Occipital lobe (tissue), 2 donors: Measurements from ENCODE around the gene MAPK11. TPM values are rescaled to one million over a fixed set of nuclear protein-coding genes. Genes with fewer than 3 reads are reported as not detected.
A peak's percentile ranks its signal among the peaks of the same experiment; 100 is the strongest.

Source experiments
- DNase-seq: peaks from one replicate; lab custom pipeline; 2025; lab: John Stamatoyannopoulos, UW
- total RNA-seq: library from RNA; depleted of rRNA; stranded (reverse); fragments of >200 nt; gene quantifications from one replicate; pipeline ENCODE4 v1.2.3, GENCODE V29; 2014

Gene MAPK11
- total RNA-seq, 1 donor from 2014 or later = 21.8 TPM

DNA sequence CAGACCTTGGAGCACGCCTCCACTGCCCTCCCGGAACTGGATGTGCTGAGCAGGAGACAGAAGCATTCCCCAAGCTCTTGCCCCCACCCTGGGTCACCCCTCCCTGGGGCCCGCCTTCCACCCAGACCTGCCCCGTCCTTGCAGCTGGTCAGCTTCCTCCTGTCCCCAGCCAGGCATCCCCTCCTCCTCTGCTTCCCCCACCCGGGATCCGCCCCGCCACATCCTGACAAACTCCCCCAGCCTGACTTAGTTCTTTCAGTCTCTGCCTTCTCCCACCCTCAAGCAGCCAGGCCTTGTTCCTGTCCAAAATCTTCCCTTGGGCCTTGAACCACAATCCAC is 38.4 kb upstream of the MAPK11 start:
- no peak for DNase-seq

DNA sequence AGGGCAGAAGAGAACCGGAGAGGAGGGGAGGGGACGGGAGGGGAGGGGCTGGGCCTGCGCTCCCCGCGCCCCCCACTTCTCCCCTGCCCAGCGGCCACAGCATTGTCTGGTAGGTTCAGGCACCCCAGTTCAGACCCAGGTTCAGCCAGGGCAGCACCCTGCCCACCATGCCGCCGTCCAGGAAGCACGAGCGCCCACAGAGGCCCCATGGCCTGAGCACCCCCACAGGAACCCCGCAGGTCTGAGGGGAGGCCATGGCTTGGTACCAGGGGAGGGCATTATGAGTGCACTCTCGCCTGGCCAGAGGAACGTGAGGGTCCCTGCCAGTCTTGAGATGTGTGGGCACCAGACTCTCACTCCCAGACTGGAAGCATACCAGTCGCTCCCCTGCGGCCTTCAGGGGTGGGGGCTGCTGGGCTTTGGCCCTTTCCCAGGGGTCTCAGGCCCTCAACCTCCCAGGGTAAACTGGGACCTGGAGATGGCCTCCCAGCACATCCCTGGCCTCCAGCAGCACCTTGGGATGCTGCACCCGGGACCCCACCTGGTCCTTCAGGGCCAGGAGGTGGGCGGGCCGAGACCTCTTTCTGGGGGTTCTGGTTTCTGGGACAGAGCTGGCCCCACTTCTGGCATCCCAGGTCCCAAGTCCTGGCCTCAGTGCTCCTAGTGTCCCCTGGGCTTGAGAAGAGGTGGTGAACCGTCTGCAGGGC is 37.9 kb upstream of the MAPK11 start:
- no peak for DNase-seq

DNA sequence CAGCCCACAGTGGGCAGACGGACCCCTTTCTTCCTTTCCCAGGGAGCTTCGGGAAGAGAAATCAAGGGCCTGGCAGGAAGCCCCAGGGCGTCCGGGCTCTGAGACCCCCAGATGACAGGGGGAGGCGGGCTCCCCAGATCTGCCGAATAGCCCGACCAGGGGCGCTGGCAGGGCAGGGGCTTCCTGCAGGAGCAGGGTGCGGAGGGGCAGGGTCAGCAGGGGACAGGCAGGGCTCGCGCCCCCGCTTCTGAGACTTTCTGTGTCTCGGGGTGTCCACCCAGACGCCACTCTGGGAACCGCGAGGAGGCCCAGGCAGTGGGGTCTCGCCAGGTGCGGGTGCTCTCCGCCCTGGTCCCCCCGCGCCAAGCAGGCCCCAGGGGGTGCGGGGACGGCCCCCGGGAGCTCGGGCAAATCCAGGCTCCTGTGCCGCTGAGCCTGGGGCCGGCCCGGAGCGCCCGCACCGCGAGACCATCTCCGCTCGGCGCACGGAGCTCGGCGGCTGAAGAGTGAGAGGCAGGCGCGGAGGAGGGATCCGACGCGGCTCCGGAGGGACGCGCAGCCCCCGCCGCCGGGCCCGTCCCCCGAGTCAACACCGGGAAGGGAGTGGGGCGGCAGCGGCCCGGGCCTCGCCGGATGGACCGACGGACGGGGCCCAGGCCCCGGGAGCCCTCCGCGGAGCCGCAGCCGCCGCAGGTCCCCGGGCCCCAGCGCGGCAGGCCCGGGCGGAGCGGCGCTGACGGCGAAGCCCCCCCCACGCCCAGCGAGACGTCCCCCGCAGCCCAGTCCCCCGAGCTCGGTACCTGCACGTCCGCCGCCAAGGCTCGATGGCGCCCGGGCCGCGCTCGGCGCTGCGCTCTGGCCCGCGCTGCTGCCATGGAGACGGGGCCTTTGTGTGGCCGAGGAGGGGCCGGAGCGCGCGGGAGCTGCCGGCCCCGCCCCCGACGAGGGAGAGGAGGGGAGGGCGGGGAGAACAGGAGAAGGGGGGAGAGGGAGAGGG is 36.9 kb upstream of the MAPK11 start, which contains the start of gene PLXNB2:
TSS of gene PLXNB2 (minus strand) at position 894 of the 997 bp plus-strand sequence. CDS start 17,062 bp downstream, outside the sequence.
- peak; percentile 81 for DNase-seq

DNA sequence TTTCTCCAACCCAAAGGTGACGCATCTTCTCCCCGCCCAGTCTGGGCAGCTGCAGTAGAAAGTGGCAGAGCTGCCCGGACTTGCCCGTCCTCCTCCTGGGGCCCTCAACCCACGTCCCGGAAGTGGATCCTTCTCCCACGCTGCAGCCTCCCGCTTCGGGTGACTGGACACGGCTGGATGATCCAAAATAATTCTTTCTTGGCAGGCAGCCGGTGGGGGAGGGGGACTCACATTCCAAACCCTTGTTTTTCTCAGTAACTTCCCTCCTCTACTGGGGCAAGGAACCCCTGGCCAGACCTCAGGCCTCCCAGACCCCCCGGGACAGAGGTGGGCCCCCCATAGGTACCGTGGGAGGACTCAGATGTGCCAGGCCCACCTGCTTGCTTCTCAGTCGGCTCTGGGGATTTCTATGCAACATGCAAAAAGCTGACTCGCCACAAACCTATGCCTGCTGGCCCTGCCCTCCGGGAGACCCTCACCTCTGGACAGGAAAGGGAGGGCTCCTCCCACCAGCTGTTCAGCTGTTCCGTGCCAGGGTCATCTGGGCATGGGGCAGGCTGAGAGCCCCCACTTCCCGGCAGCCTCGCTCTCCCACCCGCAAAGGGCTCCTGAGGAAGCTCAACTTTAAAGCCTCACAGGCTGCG is 35.9 kb upstream of the MAPK11 start:
- DNase-seq = peak; percentile 62

DNA sequence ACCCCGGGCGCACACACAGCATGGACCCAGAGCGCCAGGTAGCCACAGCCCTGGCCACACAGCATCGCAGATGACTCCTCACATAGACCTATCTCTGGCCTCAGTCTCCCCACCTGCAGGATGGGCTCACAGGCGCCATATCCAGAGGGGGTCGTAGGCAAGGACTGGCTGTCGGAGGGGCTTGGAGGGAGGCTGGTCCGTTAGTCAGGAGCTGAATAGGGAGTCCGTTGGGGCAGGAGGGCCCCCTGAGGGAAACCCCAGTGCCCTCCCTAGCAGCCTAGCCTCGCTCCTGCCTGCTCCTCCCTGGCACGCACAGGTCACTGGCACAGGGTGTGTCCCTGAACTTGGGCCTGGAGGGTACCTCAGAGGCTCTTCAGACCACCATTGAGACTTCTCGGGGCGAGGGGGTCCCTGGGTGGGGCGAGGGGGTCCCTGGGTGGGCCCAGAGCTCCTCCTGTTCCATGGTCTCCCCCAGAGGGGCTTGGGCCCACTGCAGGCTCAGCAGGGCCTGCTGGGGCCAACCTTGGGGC is 35.3 kb upstream of the MAPK11 start:
- DNase-seq = no peak

DNA sequence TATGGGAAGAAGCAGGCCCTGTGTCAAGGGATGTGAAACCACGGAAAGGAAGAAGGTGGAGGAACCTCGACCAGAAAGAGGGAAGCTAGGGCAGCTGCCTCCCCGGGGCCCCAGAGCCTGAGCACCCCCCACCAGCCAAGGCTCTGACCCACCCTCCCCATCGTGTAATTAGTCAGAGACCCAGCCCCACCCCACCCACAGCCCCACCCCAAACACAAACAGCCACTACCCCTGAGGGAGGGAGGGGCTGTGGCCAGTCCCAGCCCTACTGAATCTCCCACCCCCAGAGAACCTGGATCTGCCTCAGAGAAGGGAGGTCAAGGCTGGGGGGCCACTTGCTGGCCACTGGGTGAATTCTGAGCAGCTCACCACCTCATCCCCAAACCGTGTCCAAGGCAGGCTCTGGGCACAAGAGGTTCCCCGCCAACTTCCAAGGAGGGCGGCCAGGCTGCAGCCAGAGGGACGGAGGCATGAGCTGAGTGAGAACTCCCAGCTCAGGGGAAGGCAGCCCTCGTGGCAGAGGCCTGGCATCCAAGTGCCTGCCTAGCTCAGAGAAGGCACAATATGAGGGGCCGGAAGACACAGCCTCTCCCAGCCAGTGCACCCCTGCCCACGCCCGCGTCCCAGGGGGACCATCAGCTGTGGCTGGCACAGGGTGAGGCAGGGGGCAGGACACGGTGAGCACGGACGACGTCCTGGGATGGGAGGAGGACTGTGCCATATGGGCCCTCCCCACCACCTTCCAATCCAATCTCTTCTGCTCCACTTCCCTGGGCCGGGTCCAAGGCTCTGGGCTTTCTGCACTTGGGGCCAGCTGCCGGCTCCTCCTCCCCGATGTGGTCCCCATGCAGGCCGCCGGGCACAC is 34.6 kb upstream of the MAPK11 start:
- DNase-seq = no peak

DNA sequence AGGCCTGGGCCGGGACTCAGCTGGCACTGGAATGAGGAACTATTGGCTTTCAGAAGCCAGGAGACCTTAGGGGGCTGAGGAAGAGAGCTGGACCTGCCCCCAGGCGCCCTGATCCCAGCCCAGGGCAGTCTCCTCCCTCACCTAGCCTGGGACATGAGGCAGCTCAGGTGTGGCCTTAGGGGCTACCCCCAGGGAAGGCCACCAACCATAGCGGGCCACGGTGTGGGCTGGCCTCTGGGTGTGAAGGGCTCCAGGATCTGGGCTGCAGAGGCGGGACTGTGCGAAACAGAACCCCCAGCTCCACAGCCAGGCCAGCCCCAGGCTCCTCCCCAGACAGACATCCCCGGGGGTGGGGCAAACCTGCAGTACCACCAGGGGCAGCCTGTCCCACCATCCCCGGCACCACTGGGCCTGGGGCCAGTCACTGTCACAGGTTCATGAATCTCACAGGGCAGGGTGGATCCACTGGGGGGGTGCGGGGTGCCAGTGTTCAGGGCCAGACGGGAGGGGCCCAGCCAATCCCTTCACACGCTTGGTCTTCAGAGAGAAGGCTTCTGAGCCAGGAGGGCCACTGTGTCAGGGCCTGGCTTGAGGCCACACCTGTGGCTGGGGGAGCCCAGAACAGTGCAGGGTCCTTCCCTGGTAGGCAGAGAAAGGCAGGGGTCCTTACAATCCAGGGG is 33.8 kb upstream of the MAPK11 start:
- DNase-seq = no peak

DNA sequence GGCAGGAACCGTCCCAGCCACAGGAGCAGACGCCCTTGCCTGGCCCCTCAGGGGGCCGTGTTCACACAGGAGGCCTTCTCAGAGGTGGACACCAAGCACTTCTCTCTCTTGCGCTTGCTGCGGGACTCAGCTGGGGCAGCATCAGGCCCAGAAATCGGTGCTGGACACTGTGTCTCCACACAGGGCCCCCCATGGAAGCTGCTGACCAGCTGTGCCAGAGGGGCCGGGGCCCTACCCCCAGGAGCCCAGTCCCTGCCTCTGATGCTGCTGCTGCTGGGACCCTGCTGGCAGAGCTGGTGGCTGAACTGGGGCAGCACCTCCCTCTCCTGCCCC is 33.3 kb upstream of the MAPK11 start:
- no peak for DNase-seq

DNA sequence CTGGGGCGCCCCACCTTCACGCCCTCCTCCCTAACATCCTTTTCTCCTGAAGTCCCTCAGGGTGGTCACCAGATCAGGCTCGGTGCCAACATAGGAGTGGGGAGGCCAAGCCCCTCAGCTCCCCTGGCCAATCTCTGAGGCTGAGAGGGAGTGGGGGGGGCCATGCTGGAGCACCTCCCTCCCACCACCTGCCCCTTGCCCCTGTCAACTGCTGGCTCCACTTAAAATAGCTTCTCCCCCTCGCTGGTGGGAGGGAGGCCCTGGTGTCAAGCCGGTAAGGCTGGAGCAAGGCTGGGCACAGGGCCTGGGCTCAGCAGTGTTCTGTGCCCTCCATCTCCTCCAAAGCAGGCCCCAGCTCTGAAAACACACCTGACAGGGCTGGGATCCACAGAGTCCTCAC is 32.4 kb upstream of the MAPK11 start:
- no peak for DNase-seq

DNA sequence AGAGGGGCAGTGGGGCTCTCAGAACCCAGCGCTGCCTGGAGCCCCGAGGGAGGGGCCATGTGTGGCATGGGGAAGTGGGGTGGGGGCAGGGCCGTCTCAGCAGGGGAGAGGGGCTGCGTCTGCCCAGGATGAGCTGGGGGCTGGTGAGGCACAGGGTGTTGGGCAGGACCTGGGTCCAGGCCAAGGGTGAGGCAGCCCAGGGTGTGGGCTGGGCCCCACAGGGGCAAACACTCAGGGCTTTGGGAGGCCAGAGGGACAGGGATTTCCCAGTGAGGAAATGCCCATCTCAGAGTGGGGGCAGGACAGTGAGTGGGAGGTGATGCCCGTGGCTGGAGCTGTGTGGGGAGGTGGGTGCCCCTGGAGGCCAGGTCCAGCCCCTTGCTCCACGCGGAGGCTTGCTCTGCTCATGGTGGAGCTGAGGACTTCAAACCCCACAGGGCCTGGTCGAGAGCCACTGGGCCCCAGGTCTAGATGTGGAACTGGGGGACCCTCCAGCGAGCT is 31.9 kb upstream of the MAPK11 start:
- DNase-seq = no peak

DNA sequence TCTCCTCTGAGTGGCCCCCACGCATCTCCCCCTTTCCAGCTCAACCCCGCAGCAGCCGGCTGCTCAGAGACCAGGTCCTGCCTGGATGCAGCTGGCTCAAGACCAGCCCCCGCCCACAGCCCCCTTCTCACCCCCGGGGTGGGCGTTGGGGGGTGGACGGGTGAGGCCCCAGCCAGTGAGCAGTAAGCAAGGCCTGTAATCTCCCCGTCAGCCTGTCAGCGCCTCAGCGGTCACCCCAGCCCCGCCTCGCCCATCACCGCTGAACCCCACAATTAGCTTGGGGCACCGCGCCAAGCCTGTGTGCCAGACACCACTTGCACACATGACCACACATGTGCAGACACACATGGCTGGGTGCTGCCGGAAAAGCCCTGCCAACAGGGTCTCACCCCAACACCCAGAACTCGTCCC is 31.4 kb upstream of the MAPK11 start:
- DNase-seq = peak; percentile 14

DNA sequence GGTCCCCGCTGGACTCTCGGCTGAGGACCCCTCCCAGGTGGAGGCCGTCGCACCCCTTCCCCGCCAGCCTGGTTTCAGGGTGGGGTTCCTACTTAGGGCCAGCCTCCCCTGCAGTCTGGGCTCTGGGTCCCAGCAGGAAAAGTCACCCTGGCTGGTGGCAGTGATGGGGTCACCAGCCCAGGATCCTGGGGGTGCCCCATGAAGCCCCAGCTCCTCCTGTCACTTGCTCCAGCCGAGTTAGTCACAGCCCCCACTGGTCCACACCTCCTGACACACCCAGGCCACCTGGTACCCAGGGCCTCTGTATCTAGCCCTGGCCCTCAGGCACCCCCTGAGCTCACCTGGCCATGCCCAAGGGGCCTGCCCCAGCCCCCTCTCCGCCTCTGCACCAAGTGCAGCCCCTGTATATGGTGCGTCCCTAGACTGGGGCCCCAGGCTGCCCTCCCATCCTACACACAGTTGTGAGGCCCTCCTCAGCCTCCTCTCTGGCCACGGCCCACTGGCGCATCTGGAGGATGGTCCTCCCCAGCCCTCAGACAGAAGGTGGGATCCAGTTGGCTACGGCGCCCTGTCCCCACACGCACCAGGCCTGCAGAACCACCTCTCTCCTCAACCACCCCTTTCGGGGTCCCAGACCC is 30.6 kb upstream of the MAPK11 start:
- no peak for DNase-seq

DNA sequence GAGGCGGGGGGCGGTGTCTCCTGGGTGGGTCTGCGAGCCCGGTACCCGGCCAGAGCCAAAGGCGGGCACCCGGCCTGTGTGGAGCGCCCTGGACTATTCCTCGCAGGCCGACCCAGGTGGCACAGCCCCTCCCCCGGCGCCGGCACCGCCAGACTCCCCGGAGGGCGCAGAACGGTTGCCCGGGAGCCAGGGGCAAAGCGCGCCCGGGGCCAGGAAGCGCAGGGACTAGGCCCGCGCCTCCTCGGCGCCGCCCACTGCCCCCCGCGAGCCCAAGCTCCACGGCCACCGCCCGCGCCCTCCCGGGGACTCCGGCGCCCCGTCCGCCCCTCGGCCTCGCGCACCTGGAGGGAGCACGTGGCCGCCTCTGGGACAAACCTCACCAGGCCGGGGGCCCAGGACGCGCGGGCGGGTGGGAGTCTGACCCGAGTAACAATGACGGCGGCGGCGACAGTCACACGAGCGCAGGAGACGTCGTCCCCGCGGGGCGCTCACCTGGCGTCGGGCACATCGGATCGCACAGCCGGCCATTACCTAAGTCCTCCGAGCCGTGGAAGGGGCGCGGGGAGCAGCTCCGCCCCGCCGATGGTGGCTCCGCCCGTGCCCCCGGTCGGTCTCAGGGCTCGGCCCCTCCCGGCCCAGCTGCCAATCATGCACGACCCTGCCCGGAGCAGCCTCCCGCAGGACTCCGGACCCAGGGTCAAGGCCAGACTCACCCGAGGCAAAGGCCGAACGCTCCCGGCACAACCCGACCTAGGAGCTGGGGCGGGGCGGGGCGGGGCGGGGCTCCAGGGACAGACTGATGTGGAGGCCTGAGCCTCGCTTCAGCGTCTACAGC is 29.8 kb upstream of the MAPK11 start:
- DNase-seq = no peak

DNA sequence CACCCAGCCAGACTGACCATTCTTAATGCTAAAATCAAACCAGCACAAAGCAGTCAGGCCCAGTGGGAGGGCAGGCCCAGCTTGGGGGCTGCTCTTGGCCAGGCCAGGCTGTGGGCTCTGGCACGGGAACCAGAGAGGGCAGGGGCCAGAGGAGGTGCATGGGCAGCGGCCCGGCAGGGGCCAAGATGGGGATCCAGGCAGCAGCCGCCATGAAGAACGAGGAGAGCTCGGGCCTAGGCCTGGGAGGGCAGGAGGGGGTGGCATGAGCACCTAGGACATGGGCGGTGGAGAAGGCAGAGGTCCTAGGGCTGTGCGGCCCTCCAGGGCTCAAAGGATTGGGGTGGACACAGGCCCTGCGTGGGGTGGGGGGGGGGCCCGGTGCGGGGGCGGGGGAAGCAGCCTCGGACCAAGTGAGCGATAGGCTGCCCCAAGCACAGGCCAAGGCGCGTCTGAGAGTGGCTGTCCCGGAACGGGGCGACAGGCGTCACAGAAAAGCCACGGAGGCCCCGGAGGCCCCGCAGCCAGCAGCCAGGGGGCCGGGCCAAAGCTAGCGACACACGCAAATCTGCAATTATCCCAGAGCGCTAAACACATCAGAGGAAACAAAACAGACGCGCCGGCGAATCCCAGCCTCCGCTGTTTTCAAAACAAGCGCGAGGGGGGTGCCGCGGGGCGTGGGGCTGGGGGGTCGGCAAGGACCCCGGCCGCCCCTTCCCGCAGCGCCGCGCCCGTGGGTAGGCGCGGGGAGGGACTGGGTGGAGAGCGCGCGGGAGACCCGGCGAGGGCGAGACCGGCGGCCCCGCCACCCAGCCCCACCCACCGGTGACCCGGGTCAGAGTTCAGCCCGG is 29.0 kb upstream of the MAPK11 start:
- DNase-seq = no peak

DNA sequence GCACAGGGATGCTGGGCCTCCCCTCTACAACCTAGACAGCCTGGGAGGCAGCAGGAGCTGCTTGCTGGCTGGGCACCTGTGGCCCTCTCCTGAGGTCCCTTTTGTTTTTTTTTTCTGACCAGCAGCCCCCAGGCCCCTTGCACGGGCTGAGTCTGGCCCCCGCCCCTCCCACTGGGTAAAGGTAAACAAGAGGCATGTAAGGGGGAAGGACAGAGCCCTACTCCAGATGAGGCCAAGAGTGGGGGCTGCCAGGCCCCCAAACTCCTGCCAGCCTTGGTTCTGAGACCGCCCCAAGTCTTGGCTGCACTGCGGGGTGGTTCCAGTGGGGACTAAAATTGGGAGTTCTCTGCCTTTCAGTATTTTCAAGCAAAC is 28.1 kb upstream of the MAPK11 start:
- no peak for DNase-seq

DNA sequence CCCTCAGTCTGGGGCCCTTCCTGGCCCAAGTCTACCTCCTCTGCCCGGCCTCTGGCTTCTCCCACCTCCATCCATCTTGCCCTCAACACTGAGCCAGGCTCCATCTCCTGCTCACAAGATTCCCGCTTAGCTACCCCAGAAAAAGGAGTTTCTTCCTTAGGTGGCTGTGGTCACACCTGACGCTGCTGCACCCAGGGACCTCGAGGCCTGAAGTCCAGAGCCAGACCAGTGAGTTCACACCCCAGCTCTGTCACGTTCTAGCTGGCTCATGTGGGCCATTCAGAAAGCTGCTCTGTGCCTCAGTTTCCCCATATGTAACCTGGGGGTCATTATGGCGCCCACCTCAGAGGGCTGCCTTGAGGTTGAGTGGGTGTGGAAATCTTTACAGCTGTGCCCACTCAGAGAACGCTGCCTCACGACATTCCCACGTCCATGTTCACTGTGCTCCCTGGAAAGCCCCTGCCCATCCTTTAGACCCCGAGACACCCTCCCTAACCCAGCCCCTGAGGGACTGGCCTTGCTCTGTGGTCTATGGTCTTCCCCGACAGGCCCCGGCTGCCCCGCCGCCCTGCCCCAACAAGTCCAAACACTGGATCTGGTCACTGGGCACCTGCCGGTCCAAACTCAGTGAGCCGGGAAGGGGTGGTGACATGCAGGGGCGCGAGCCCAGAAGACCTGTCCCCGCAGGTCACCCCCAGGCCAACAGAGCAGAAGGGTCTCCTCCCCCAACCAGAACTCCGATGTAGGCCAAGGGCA is 27.5 kb upstream of the MAPK11 start:
- DNase-seq = no peak
